K562 (cell line): Measurements from ENCODE around the gene KAZALD1. TPM values are rescaled to one million over a fixed set of nuclear protein-coding genes. Genes with fewer than 3 reads are reported as not detected.

Source experiments
- CEBPZ ChIP-seq: fragments of 150-350 bp; IDR thresholded peaks from 2 replicates; pipeline ENCODE4 v1.6.1; 2014; ENCODE audit warnings: low read depth, mild to moderate bottlenecking, low read length, borderline replicate concordance
- EWSR1 ChIP-seq: fragments of 450-650 bp; IDR thresholded peaks from 2 replicates; pipeline ENCODE4 v1.6.1; 2018; ENCODE audit warnings: borderline replicate concordance, mild to moderate bottlenecking, low read depth, moderate library complexity; ENCODE audit not compliant: partially characterized antibody
- PCBP2 ChIP-seq: fragments of 200-400 bp; formaldehyde crosslinking; IDR thresholded peaks from 2 replicates; pipeline ENCODE4 v1.6.1; 2018; ENCODE audit warnings: low read length, low read depth, mild to moderate bottlenecking, moderate library complexity; ENCODE audit not compliant: poor library complexity, severe bottlenecking
- PHF8 ChIP-seq: fragments of 200-600 bp; sonication (generic); IDR thresholded peaks from 2 replicates; pipeline ENCODE4 v1.6.1; 2012; ENCODE audit warnings: mixed run types, mild to moderate bottlenecking, inconsistent platforms, low read length, moderate library complexity, borderline replicate concordance
- ZNF165 ChIP-seq: fragments of 250-450 bp; sonication (Bioruptor Pico); IDR thresholded peaks from 2 replicates; pipeline ENCODE4 v1.4.0; 2020; ENCODE audit warnings: borderline replicate concordance
- polyA plus RNA-seq, 8 experiments: library from polyadenylated mRNA; depleted of rRNA in 4 of 8; stranded (reverse) in 5 of 8; unstranded in 3 of 8; fragments of >200 nt; fragmentation: Nextera tagmentation in 2 of 8; fragmentation: Illumina TruSeq in 1 of 8; extraction: Ambion mirVana in 2 of 8; extraction: Trizol in 1 of 8; gene quantifications; 2 replicates each; pipeline versions ENCODE4 v1.2.1 to v1.2.3, GENCODE V29; 2011 to 2014; ENCODE audit warnings: inconsistent platforms in 1 of 8, missing spikeins in 1 of 8
- total RNA-seq, 7 experiments: library from RNA; depleted of rRNA in 6 of 7; stranded (reverse); fragments of >200 nt in 6 of 7; fragmentation: Illumina TruSeq in 2 of 7; extraction: Trizol in 2 of 7; gene quantifications; 2 replicates each; pipeline versions ENCODE4 v1.2.1 to v1.2.3, GENCODE V29; 2011 to 2021; ENCODE audit warnings: low replicate concordance in 1 of 7
- TF ChIP-seq, protein P1 (sequence below), 2 experiments: fragments of 450-650 bp in 1 of 2; IDR thresholded peaks; 2 replicates each; pipeline ENCODE4 v1.6.1; 2011 to 2017; ENCODE audit warnings: low read depth in 2 of 2, antibody characterized with exemption in 1 of 2, borderline replicate concordance in 1 of 2, low read length in 1 of 2, mild to moderate bottlenecking in 1 of 2, mixed read lengths in 1 of 2; ENCODE audit not compliant: control insufficient read depth in 1 of 2
- TF ChIP-seq, protein P2 (sequence below): fragments of 250-450 bp; sonication (Bioruptor Pico); IDR thresholded peaks from 2 replicates; pipeline ENCODE4 v1.8.0; 2022; ENCODE audit warnings: inconsistent platforms

Gene KAZALD1
- total and polyA plus RNA-seq, 9 of the 15 experiments (the other 6 are each of a cell fraction or from before 2014, with no cell fraction given), result 0.15 to 10.0 (median 4.9) TPM

DNA sequence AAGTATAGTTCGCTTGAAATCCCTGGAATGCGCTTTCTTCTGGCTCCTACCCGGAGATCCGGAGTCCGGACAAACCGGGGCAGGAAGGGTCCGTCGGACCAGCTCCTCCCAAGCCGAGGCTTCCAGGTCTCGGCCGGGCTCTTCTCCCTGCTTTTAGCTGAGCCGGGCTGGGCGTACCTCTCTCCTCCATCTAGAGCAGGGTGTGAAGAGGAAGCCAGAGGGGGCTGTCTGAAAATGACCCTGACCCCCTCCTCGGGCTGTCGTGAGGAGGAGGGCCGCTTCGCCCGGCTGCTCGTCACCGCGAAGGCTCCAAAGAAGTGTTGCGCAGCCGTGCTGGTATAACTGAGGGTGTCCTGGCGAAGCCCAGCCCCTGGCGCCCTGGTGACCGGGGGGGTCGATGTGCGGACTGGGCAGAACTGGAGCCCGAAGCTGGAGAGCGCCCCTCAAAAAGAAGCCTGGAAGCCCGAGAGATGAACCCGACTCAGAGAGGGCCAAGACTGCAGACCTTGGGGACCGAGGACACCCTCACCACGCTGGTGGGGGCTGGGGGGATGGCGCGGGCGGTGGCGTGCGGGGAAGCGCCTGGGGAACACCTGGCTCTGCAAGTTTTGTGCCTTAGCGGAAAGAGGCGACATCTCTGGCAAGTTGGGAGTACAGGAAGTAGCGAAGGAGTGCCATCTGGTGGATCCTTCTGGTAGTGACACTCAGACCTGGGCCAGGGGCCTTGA is 5.7 kb downstream of the KAZALD1 start (continued):
- TF ChIP-seq ZNF165, result no peak
- no peak for TF ChIP-seq PCBP2
- TF ChIP-seq CEBPZ, result no peak
- TF ChIP-seq, protein P1, sequence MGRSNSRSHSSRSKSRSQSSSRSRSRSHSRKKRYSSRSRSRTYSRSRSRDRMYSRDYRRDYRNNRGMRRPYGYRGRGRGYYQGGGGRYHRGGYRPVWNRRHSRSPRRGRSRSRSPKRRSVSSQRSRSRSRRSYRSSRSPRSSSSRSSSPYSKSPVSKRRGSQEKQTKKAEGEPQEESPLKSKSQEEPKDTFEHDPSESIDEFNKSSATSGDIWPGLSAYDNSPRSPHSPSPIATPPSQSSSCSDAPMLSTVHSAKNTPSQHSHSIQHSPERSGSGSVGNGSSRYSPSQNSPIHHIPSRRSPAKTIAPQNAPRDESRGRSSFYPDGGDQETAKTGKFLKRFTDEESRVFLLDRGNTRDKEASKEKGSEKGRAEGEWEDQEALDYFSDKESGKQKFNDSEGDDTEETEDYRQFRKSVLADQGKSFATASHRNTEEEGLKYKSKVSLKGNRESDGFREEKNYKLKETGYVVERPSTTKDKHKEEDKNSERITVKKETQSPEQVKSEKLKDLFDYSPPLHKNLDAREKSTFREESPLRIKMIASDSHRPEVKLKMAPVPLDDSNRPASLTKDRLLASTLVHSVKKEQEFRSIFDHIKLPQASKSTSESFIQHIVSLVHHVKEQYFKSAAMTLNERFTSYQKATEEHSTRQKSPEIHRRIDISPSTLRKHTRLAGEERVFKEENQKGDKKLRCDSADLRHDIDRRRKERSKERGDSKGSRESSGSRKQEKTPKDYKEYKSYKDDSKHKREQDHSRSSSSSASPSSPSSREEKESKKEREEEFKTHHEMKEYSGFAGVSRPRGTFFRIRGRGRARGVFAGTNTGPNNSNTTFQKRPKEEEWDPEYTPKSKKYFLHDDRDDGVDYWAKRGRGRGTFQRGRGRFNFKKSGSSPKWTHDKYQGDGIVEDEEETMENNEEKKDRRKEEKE (IDR thresholded peaks at IDR 0.05; ENCODE audit: borderline replicate concordance in 1 of 2, control insufficient read depth in 1 of 2, low read depth in 2 of 2, low read length in 1 of 2), result no peak
- TF ChIP-seq EWSR1, result no peak
- TF ChIP-seq, protein P2, sequence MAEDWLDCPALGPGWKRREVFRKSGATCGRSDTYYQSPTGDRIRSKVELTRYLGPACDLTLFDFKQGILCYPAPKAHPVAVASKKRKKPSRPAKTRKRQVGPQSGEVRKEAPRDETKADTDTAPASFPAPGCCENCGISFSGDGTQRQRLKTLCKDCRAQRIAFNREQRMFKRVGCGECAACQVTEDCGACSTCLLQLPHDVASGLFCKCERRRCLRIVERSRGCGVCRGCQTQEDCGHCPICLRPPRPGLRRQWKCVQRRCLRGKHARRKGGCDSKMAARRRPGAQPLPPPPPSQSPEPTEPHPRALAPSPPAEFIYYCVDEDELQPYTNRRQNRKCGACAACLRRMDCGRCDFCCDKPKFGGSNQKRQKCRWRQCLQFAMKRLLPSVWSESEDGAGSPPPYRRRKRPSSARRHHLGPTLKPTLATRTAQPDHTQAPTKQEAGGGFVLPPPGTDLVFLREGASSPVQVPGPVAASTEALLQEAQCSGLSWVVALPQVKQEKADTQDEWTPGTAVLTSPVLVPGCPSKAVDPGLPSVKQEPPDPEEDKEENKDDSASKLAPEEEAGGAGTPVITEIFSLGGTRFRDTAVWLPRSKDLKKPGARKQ (CRISPR knock-in tag), result no peak
- peak; percentile 23; the same call in 1 of the 2 replicates for TF ChIP-seq PHF8
